Thoracic aorta (tissue), 2 donors: ENCODE measurements around the gene STK39. TPM values are rescaled to one million over a fixed set of nuclear protein-coding genes. Genes with fewer than 3 reads are reported as not detected.

Experiments
- ATAC-seq: fragments of 150-250 bp; one replicate; pipeline ENCODE4 v1.8.0; 2017; ENCODE audit warnings: low read depth; ENCODE audit not compliant: insufficient number of reproducible peaks, low FRiP score
- DNase-seq: peaks from one replicate; pipeline ENCODE4 v3.0.0-alpha.2; 2020; ENCODE audit warnings: low spot score
- H3K27ac ChIP-seq, 2 donors: fragments of 200-600 bp; sonication (generic); 1 replicate in 1 of 2; 2 replicates in 1 of 2; pipeline ENCODE4 v1.5.1; 2016; ENCODE audit warnings: mild to moderate bottlenecking in 2 of 2, moderate library complexity in 2 of 2
- H3K27me3 ChIP-seq: fragments of 200-600 bp; sonication (generic); replicated peaks from 2 replicates; pipeline ENCODE4 v1.6.0; 2016; ENCODE audit warnings: mild to moderate bottlenecking; ENCODE audit not compliant: insufficient read depth
- H3K36me3 ChIP-seq: fragments of 200-600 bp; sonication (generic); one replicate; pipeline ENCODE4 v1.5.1; 2016
- H3K4me1 ChIP-seq, 2 donors: fragments of 200-600 bp; sonication (generic); 1 replicate in 1 of 2; 2 replicates in 1 of 2; pipeline versions ENCODE4 v1.5.1 to v1.6.0; 2016; ENCODE audit warnings: low read depth in 2 of 2, mild to moderate bottlenecking in 1 of 2; ENCODE audit not compliant: control insufficient read depth in 1 of 2
- H3K4me3 ChIP-seq: fragments of 200-600 bp; sonication (generic); 2 replicates; pipeline ENCODE4 v1.5.1; 2016; ENCODE audit warnings: mild to moderate bottlenecking
- H3K9me3 ChIP-seq: fragments of 200-600 bp; sonication (generic); 2 replicates; pipeline ENCODE4 v1.5.1; 2016
- CTCF ChIP-seq: fragments of 200-600 bp; sonication (generic); IDR thresholded peaks from one replicate; pipeline ENCODE4 v1.5.1; 2019; ENCODE audit warnings: antibody characterized with exemption
- total RNA-seq, 2 donors: library from RNA; depleted of rRNA; stranded (reverse); fragments of >200 nt; gene quantifications; one replicate each; pipeline versions ENCODE4 v1.1.0 to v1.2.3, GENCODE V29; 2016

The STK39 gene
- total RNA-seq, 2 donors from 2014 or later = 11.5 to 18.5 TPM

GRCh38 chr2:168165985-168166901 is 81.2 kb downstream of the STK39 start:
- TF ChIP-seq CTCF = no peak
- Histone ChIP-seq H3K27ac (peak overlapping the region in 1 of 2 donors; percentile 8), H3K4me3 (no peak overlapping the region), H3K27me3 (no peaks in the 10 kb centered on the region), H3K9me3 (no peaks in the 10 kb centered on the region), H3K36me3 (no peaks in the 10 kb centered on the region), H3K4me1 (peaks cover 11 to 16% of the 10 kb centered on the region in 2 donors)
- no peak for ATAC-seq
- DNase-seq = no peak

- peak overlapping the region in 1 of 2 donors; percentile 8 for H3K27ac ChIP-seq
- DNase-seq = no peak
- H3K27me3 ChIP-seq = no peaks in the 10 kb centered on the region
- no peaks in the 10 kb centered on the region for H3K9me3 ChIP-seq
- no peaks in the 10 kb centered on the region for H3K36me3 ChIP-seq
- H3K4me1 ChIP-seq = peaks cover 11 to 16% of the 10 kb centered on the region in 2 donors
- H3K4me3 ChIP-seq = no peak overlapping the region
- peak; percentile 64 for ATAC-seq
- no peak for TF ChIP-seq CTCF
These were observed 82.0 kb downstream of the STK39 start for GRCh38 chr2:168165397-168165796.

GRCh38 chr2:168160897-168161296 is 86.5 kb downstream of the STK39 start:
- TF ChIP-seq CTCF = no peak
- H3K4me3 ChIP-seq = no peak overlapping the region
- DNase-seq (no peak), ATAC-seq (no peak)
- no peaks in the 10 kb centered on the region for H3K9me3 ChIP-seq
- H3K27me3 ChIP-seq = no peaks in the 10 kb centered on the region
- peaks cover 6 to 10% of the 10 kb centered on the region in 2 donors for H3K4me1 ChIP-seq
- H3K36me3 ChIP-seq = peaks cover 3% of the 10 kb centered on the region
- no peak overlapping the region for H3K27ac ChIP-seq

- TF ChIP-seq CTCF = no peak
- H3K9me3 ChIP-seq = no peaks in the 10 kb centered on the region
- ATAC-seq = no peak
- no peaks in the 10 kb centered on the region for H3K27me3 ChIP-seq
- peaks cover 1 to 8% of the 10 kb centered on the region in 2 donors for H3K4me1 ChIP-seq
- H3K4me3 ChIP-seq = no peak overlapping the region
- no peak overlapping the region for H3K27ac ChIP-seq
- H3K36me3 ChIP-seq = peaks cover 3% of the 10 kb centered on the region
- no peak for DNase-seq
These were observed 87.4 kb downstream of the STK39 start for GRCh38 chr2:168159754-168160585.

- Histone ChIP-seq H3K4me1 (peaks cover 0 to 8% of the 10 kb centered on the region in 2 donors), H3K4me3 (no peak overlapping the region), H3K27ac (no peak overlapping the region), H3K36me3 (peaks cover 3% of the 10 kb centered on the region), H3K27me3 (no peaks in the 10 kb centered on the region), H3K9me3 (no peaks in the 10 kb centered on the region)
- no peak for ATAC-seq
- DNase-seq = no peak
- TF ChIP-seq CTCF = no peak
These were observed 88.8 kb downstream of the STK39 start for GRCh38 chr2:168158586-168158985.
